HG02943 (cell line): Measurements from ENCODE around the gene NUP205.

Experiments
- ATAC-seq: cut with Tn5 transposase; IDR thresholded peaks from one replicate; pipeline ENCODE4 v1.9.1; 2021; ENCODE audit warnings: mild to moderate bottlenecking, low read depth, moderate library complexity; ENCODE audit not compliant: unreplicated experiment

NUP205 gene

DNA sequence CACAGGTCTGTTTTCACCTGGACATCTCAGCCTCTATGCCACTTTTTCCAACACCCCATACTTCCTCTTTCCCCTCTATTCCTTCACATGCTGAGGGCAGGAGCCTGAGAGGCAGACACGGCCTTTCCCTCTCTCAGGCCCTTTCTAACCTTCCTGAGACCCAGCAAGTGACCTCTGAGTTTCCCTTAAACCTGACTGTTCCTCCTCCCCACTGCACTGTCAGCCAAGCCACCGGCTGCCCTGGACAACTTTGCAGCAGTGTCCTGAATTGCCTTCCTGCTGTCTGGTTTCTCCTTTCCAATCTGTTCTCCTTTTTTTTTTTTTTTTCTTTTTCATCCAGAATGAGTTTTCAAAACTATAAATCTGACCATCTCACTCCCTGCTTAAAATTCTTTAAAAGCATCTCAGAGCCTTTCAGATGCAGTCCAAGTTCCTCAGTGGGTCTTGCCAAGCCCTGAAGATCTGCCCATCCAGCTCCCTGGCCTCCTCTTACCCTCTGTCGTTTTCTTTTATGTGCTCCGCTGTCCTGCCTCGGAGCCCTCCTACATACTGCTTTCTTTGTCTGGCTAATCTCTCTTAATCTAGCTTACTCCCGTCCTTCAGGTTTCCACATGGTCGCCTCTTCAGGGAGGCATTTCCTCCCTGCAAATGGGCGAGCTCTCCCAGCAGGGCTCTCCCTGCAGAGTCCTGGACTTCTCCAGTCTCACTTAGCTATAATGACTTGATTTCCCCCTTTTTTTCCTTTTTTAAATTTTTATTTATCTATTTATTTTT, 139.7 kb downstream of the NUP205 start:
- no peak for ATAC-seq
